ENCODE measurements around the gene SYNGAP1. TPM values are rescaled to one million over a fixed set of nuclear protein-coding genes. Genes with fewer than 3 reads are reported as not detected.

SYNGAP1 gene
- polyA plus RNA-seq, 1 donor, result 21.0 TPM

- peaks cover 6% of the 10 kb centered on the region for H3K9me3 ChIP-seq (ENCODE audit: control insufficient read depth, low read depth, low read length)
- WGBS (ENCODE audit: insufficient coverage, low lambda C conversion rate), result no CpG with 5 or more reads among the region's 23 CpGs
- H3K4me3 ChIP-seq (ENCODE audit: low read length), result no peak overlapping the region
- no peaks in the 10 kb centered on the region for H3K4me1 ChIP-seq (ENCODE audit: control insufficient read depth, insufficient read depth, low read length)
- no peak overlapping the region for H3K27ac ChIP-seq (ENCODE audit: low read length)
- no peaks in the 10 kb centered on the region for H3K27me3 ChIP-seq (ENCODE audit: control insufficient read depth, insufficient read depth, low read length)
- no peak for DNase-seq
- no peaks in the 10 kb centered on the region for H3K36me3 ChIP-seq (ENCODE audit: control insufficient read depth, insufficient read depth, low read length)
Measured at GRCh38 chr6:33502486-33502885, 82.6 kb downstream of the SYNGAP1 start.

- H3K27me3 ChIP-seq (ENCODE audit: control insufficient read depth, insufficient read depth, low read length), result no peaks in the 10 kb centered on the region
Measured at GRCh38 chr6:33504486-33504885, 84.6 kb downstream of the SYNGAP1 start.

More at GRCh38 chr6:33504486-33504885, 84.6 kb downstream of the SYNGAP1 start:
- H3K27ac ChIP-seq (ENCODE audit: low read length), result no peak overlapping the region
- no peaks in the 10 kb centered on the region for H3K36me3 ChIP-seq (ENCODE audit: control insufficient read depth, insufficient read depth, low read length)
- no peak for DNase-seq
- H3K9me3 ChIP-seq (ENCODE audit: control insufficient read depth, low read depth, low read length), result peaks cover 6% of the 10 kb centered on the region
- H3K4me3 ChIP-seq (ENCODE audit: low read length), result no peak overlapping the region
- H3K4me1 ChIP-seq (ENCODE audit: control insufficient read depth, insufficient read depth, low read length), result no peaks in the 10 kb centered on the region

Other genes with a start within 250 kb of the SYNGAP1 start
- 5.3 TPM for gene COL11A2, start 227.6 kb upstream of the SYNGAP1 start, polyA plus RNA-seq
- 45.5 TPM for gene RXRB, start 219.4 kb upstream of the SYNGAP1 start, polyA plus RNA-seq
- gene SLC39A7, start 219.2 kb upstream of the SYNGAP1 start, polyA plus RNA-seq, result 95.2 TPM
- gene HSD17B8, start 215.4 kb upstream of the SYNGAP1 start, polyA plus RNA-seq, result 35.9 TPM
- gene RING1, start 211.6 kb upstream of the SYNGAP1 start, polyA plus RNA-seq, result 43.2 TPM
- 59.8 TPM for gene VPS52, start 148.2 kb upstream of the SYNGAP1 start, polyA plus RNA-seq
- 5,002 TPM for gene RPS18, start 148.0 kb upstream of the SYNGAP1 start, polyA plus RNA-seq
- gene B3GALT4, start 142.9 kb upstream of the SYNGAP1 start, polyA plus RNA-seq, result 5.7 TPM
- 37.7 TPM for gene WDR46, start 130.8 kb upstream of the SYNGAP1 start, polyA plus RNA-seq
- 80.5 TPM for gene PFDN6, start 130.5 kb upstream of the SYNGAP1 start, polyA plus RNA-seq
- gene RGL2, start 121.1 kb upstream of the SYNGAP1 start, polyA plus RNA-seq, result 73.4 TPM
- gene TAPBP, start 106.0 kb upstream of the SYNGAP1 start, polyA plus RNA-seq, result 90.9 TPM
- gene ZBTB22, start 102.3 kb upstream of the SYNGAP1 start, polyA plus RNA-seq, result 16.7 TPM
- 33.9 TPM for gene DAXX, start 97.1 kb upstream of the SYNGAP1 start, polyA plus RNA-seq
- 18.4 TPM for gene KIFC1, start 28.2 kb upstream of the SYNGAP1 start, polyA plus RNA-seq
- gene PHF1, start 9.1 kb upstream of the SYNGAP1 start, polyA plus RNA-seq, result 50.1 TPM
- gene CUTA, start 2.0 kb upstream of the SYNGAP1 start, polyA plus RNA-seq, result 229 TPM
- gene ZBTB9, start 34.5 kb downstream of the SYNGAP1 start, polyA plus RNA-seq, result 9.9 TPM
- 16.3 TPM for gene BAK1, start 160.2 kb downstream of the SYNGAP1 start, polyA plus RNA-seq
- 49.6 TPM for gene ITPR3, start 201.3 kb downstream of the SYNGAP1 start, polyA plus RNA-seq

Measured in large intestine (tissue), 3 donors.